Keratinocyte (primary cell): ENCODE measurements around the gene MSANTD1. TPM values are rescaled to one million over a fixed set of nuclear protein-coding genes. Genes with fewer than 3 reads are reported as not detected.

Experiments
- DNase-seq: peaks from one replicate; pipeline ENCODE4 v3.0.0-alpha.2; 2011; ENCODE audit warnings: low read depth, missing footprints, low spot score
- FAIRE-seq: peaks from 2 replicates; lab custom pipeline; 2011; peaks lifted over from hg19 to GRCh38; lab: Jason Lieb, UNC
- H2AFZ ChIP-seq: 2 replicates; pipeline ENCODE4 v1.6.0; 2012; ENCODE audit warnings: low read length, control low read depth, inconsistent platforms; ENCODE audit not compliant: control insufficient read depth
- H3K27ac ChIP-seq: 2 replicates; pipeline ENCODE4 v1.5.1; 2011; ENCODE audit warnings: low read length; ENCODE audit not compliant: control insufficient read depth, insufficient read depth
- H3K27me3 ChIP-seq: 3 replicates; pipeline ENCODE4 v1.6.0; 2011; ENCODE audit warnings: low read length; ENCODE audit not compliant: control insufficient read depth, insufficient read depth; ENCODE audit errors: extremely low read depth
- H3K36me3 ChIP-seq, 2 experiments: 2 replicates in 1 of 2; 3 replicates in 1 of 2; pipeline ENCODE4 v1.5.1; 2011; ENCODE audit warnings: low read length in 2 of 2, mild to moderate bottlenecking in 1 of 2; ENCODE audit not compliant: control insufficient read depth in 2 of 2, insufficient read depth in 2 of 2; ENCODE audit errors: extremely low read depth in 1 of 2
- H3K4me1 ChIP-seq: 3 replicates; pipeline ENCODE4 v1.5.1; 2011; ENCODE audit warnings: low read length; ENCODE audit not compliant: control insufficient read depth, insufficient read depth; ENCODE audit errors: extremely low read depth
- H3K4me2 ChIP-seq: 3 replicates; pipeline ENCODE4 v1.6.0; 2011; ENCODE audit warnings: low read depth, low read length; ENCODE audit not compliant: control insufficient read depth, insufficient read depth; ENCODE audit errors: extremely low read depth
- H3K4me3 ChIP-seq, 3 experiments: fragments of 200-600 bp in 1 of 3; sonication (generic) in 1 of 3; 2 replicates in 2 of 3; 3 replicates in 1 of 3; pipeline ENCODE4 v1.5.1; 2011 to 2016; ENCODE audit warnings: low read length in 3 of 3, mild to moderate bottlenecking in 3 of 3, control low read depth in 2 of 3, inconsistent platforms in 1 of 3, low read depth in 1 of 3, mixed read lengths in 1 of 3, mixed run types in 1 of 3, moderate library complexity in 1 of 3; ENCODE audit not compliant: control insufficient read depth in 2 of 3, insufficient read depth in 2 of 3; ENCODE audit errors: extremely low read depth in 1 of 3
- H3K79me2 ChIP-seq: 2 replicates; pipeline ENCODE4 v1.6.0; 2012; ENCODE audit warnings: low read length; ENCODE audit not compliant: control insufficient read depth, insufficient read depth
- H3K9ac ChIP-seq: 3 replicates; pipeline ENCODE4 v1.6.0; 2011; ENCODE audit warnings: low read length; ENCODE audit not compliant: control insufficient read depth, insufficient read depth; ENCODE audit errors: extremely low read depth
- H3K9me1 ChIP-seq: 3 replicates; pipeline ENCODE4 v1.6.0; 2011; ENCODE audit warnings: low read length; ENCODE audit not compliant: control insufficient read depth, insufficient read depth; ENCODE audit errors: extremely low read depth
- H3K9me3 ChIP-seq: 2 replicates; pipeline ENCODE4 v1.5.1; 2012; ENCODE audit warnings: low read depth, low read length; ENCODE audit not compliant: control insufficient read depth
- H4K20me1 ChIP-seq: 3 replicates; pipeline ENCODE4 v1.6.0; 2011; ENCODE audit warnings: low read length; ENCODE audit not compliant: control insufficient read depth, insufficient read depth; ENCODE audit errors: extremely low read depth
- EZH2 ChIP-seq: IDR thresholded peaks from one replicate; pipeline ENCODE4 v1.6.1; 2012; ENCODE audit warnings: inconsistent platforms, mild to moderate bottlenecking, low read length, moderate library complexity
- dilution Hi-C: fragments of 300-500 bp; cut with MboI; formaldehyde crosslinking; loops from one replicate; pipeline ENCODE4 v1.7.0; 2020; ENCODE audit warnings: low sequenced_read_pairs; ENCODE audit not compliant: extremely low pct_ligation_motif_present
- polyA plus RNA-seq, 5 experiments: library from polyadenylated mRNA; depleted of rRNA in 3 of 5; stranded (reverse) in 3 of 5; stranded (forward) in 1 of 5; unstranded in 1 of 5; fragments of >200 nt; gene quantifications; 1 replicate in 1 of 5; 2 replicates in 3 of 5; 3 replicates in 1 of 5; pipeline versions ENCODE4 v1.2.1 to v1.2.3, GENCODE V29; 2011 to 2012; ENCODE audit warnings: missing spikeins in 2 of 5, low read depth in 1 of 5, low replicate concordance in 1 of 5
- TF ChIP-seq, protein P1 (sequence below), 3 experiments: IDR thresholded peaks in 1 of 3; conservative IDR thresholded peaks in 1 of 3; optimal IDR thresholded peaks in 1 of 3; 2 replicates in 2 of 3; 3 replicates in 1 of 3; pipeline versions ENCODE3 to v1.5.1; 2011; ENCODE audit warnings: low read length in 3 of 3, mild to moderate bottlenecking in 3 of 3, moderate library complexity in 2 of 3, control low read depth in 1 of 3, inconsistent platforms in 1 of 3; ENCODE audit not compliant: insufficient read depth in 2 of 3; ENCODE audit errors: extremely low read depth in 1 of 3

Gene MSANTD1
- polyA plus RNA-seq, 1 donor (not counting 4 experiments of a cell fraction or from before 2014, with no cell fraction given), result not detected

DNA sequence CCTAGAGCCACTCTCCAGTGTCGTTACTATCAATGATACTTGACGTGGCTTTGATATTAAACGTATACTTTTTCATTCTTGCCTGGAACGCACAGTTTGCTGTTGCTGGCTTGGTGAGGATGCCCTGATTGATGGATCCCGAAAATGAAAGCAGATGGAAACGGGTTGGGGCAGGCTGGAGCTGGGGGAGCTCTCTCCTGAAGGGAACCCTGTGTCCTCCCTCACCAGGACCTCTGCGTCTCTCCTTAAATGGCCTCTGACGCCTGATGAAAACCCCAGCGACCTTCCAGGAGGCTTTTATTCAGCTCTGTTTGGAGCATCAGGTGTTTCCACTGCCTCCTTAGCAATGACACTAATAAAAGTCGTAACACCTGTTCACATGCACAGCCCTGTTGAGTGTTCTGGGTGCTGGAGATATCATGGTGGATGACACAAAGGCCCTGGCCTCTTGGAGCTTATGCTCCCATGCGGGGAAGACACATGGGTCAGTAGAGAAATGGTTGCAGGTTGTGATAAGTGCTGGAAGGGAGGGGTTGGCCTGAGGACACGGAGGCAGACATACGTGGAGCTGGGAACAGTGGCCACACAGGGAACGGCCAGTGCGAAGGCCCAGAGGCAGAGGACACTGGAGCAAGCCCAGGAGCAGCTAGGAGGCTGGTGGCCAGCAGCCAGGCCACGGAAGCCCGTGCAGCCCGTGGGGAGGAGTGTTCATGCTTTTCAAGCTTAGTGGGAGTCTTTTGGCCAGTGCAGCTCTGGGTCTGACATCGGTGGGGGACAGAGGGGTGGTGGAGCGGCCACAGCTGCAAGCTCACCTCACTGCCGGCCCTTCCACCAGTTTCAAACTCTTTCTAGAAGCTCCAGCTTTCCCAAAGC lies 7.5 kb downstream of the MSANTD1 start:
- Histone ChIP-seq H3K27me3 (no peaks in the 10 kb centered on the region), H3K4me2 (no peak overlapping the region), H3K36me3 (no peaks in the 10 kb centered on the region), H2AFZ (no peak overlapping the region), H3K9me1 (no peaks in the 10 kb centered on the region), H4K20me1 (no peaks in the 10 kb centered on the region), H3K9ac (no peak overlapping the region), H3K4me1 (peaks cover 3% of the 10 kb centered on the region), H3K4me3 (no peak overlapping the region), H3K9me3 (no peaks in the 10 kb centered on the region), H3K79me2 (no peaks in the 10 kb centered on the region), H3K27ac (no peak overlapping the region)
- no peak for TF ChIP-seq EZH2
- TF ChIP-seq, protein P1, sequence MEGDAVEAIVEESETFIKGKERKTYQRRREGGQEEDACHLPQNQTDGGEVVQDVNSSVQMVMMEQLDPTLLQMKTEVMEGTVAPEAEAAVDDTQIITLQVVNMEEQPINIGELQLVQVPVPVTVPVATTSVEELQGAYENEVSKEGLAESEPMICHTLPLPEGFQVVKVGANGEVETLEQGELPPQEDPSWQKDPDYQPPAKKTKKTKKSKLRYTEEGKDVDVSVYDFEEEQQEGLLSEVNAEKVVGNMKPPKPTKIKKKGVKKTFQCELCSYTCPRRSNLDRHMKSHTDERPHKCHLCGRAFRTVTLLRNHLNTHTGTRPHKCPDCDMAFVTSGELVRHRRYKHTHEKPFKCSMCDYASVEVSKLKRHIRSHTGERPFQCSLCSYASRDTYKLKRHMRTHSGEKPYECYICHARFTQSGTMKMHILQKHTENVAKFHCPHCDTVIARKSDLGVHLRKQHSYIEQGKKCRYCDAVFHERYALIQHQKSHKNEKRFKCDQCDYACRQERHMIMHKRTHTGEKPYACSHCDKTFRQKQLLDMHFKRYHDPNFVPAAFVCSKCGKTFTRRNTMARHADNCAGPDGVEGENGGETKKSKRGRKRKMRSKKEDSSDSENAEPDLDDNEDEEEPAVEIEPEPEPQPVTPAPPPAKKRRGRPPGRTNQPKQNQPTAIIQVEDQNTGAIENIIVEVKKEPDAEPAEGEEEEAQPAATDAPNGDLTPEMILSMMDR (optimal IDR thresholded peaks at IDR 0.05 in 1 of 3, IDR thresholded peaks at IDR 0.05 in 1 of 3, conservative IDR thresholded peaks at IDR 0.05 in 1 of 3; ENCODE audit: extremely low read depth in 1 of 3, insufficient read depth in 2 of 3, low read length in 3 of 3), result no peak
- dilution Hi-C loops, result no loop called here
- DNase-seq (no peak), FAIRE-seq (no peak)

DNA sequence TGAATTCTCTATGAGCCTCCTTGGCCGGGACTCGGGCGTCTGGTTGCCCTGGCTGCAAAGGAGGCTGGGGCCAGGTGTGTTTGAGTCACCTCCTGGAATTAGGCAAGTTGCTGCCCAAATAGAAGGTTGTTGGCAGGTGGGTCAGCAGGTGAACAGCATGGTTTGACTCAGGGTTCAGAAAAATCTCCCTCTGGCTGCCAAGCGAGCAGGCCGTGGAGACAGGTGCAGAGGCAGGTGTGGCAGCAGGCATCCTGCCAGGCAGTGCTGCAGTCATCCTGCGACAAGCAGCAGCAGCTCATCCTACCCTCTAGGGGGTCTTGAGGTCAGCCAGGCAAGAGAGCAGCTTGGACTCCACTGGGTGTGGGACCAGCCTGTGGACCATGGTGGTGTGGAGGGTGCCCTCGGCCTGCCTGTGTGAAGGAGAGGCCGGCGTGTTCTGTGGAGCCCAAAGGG lies 8.2 kb downstream of the MSANTD1 start:
- no peak for TF ChIP-seq EZH2
- TF ChIP-seq, protein P1 (optimal IDR thresholded peaks at IDR 0.05 in 1 of 3, IDR thresholded peaks at IDR 0.05 in 1 of 3, conservative IDR thresholded peaks at IDR 0.05 in 1 of 3; ENCODE audit: extremely low read depth in 1 of 3, insufficient read depth in 2 of 3, low read length in 3 of 3), result no peak
- no peaks in the 10 kb centered on the region for H3K36me3 ChIP-seq
- H4K20me1 ChIP-seq, result no peaks in the 10 kb centered on the region
- peak; percentile 9 for DNase-seq
- no peak for FAIRE-seq
- peaks cover 3% of the 10 kb centered on the region for H3K27me3 ChIP-seq
- no peaks in the 10 kb centered on the region for H3K9me3 ChIP-seq
- H3K79me2 ChIP-seq, result no peaks in the 10 kb centered on the region
- H3K4me2 ChIP-seq, result no peak overlapping the region
- no peak overlapping the region for H3K4me3 ChIP-seq
- no peak overlapping the region for H3K9ac ChIP-seq
- peaks cover 3% of the 10 kb centered on the region for H3K4me1 ChIP-seq
- dilution Hi-C loops, result no loop called here
- H3K9me1 ChIP-seq, result no peaks in the 10 kb centered on the region
- no peak overlapping the region for H2AFZ ChIP-seq
- no peak overlapping the region for H3K27ac ChIP-seq
